Activated gamma-delta T cell treated with Interleukin-2 at 50 U/mL for 16 hours (primary cell): ENCODE results near the gene ANGPTL3.
"Not testable (repeated sequence)": the region's sequence is repeated elsewhere in the genome, so short reads cannot be mapped to it uniquely, and the experiment has no call there.

Source experiments
- DNase-seq: peaks from one replicate; pipeline ENCODE4 v3.0.0-alpha.2; 2020

Gene ANGPTL3, protein sequence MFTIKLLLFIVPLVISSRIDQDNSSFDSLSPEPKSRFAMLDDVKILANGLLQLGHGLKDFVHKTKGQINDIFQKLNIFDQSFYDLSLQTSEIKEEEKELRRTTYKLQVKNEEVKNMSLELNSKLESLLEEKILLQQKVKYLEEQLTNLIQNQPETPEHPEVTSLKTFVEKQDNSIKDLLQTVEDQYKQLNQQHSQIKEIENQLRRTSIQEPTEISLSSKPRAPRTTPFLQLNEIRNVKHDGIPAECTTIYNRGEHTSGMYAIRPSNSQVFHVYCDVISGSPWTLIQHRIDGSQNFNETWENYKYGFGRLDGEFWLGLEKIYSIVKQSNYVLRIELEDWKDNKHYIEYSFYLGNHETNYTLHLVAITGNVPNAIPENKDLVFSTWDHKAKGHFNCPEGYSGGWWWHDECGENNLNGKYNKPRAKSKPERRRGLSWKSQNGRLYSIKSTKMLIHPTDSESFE

DNA sequence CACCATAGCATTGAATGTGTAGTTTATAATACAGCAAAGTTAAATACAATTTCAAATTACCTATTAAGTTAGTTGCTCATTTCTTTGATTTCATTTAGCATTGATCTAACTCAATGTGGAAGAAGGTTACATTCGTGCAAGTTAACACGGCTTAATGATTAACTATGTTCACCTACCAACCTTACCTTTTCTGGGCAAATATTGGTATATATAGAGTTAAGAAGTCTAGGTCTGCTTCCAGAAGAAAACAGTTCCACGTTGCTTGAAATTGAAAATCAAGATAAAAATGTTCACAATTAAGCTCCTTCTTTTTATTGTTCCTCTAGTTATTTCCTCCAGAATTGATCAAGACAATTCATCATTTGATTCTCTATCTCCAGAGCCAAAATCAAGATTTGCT lies at the start of gene ANGPTL3:
ANGPTL3 (plus strand) TSS at position 240 of the 400 bp plus-strand sequence; CDS start at position 287, 47 bp downstream.
- no peak for DNase-seq

DNA sequence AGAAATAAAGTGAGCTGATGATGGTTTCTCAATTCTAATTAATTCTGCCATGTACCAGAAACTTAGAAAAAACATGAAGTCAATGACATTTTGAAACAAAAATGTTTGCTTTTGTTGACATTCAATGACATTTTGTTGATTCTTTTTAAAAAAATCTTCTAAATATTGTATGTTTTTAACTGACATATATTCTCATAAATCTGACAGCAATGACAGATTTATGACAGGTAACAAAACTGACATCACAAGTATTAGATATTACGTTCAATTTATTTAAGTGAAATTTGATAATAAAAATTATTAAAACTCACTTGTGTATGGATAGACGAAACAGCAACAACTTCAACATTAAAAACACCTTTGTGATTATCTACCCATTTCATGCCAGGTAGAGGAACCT lies 36.0 kb upstream of the ANGPTL3 start:
- DNase-seq: no peak

DNA sequence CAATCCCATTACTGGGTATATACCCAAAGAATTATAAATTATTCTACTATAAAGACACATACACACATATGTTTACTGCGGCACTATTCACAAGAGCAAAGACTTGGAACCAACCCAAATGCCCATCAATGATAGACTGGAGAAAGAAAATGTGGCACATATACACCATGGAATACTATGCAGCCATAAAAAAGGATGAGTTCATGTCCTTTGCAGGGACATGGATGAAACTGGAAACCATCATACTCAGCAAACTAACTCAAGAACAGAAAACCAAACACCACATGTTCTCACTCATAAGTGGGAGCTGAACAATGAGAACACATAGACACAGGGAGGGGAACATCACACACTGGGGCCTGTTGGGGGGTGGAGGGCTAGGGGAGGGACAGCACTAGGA lies 30.1 kb upstream of the ANGPTL3 start:
- not testable (repeated sequence) for DNase-seq

DNA sequence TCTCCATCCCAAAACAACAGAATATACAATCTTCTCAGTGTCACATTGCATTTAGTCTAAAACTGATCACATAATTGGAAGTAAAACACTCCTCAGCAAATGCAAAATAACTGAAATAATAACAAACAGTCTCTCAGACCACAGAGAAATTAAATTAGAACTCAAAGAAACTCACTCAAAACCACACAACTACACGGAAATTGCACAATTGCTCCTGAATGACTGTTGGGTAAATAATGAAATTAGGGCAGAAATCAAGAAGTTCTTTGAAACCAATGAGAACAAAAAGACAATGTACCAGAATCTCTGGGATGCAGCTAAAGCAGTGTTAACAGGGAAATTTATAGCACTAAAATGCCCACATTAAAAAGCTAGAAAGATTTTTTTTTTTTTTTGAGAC lies 29.4 kb upstream of the ANGPTL3 start:
- DNase-seq: not testable (repeated sequence)

DNA sequence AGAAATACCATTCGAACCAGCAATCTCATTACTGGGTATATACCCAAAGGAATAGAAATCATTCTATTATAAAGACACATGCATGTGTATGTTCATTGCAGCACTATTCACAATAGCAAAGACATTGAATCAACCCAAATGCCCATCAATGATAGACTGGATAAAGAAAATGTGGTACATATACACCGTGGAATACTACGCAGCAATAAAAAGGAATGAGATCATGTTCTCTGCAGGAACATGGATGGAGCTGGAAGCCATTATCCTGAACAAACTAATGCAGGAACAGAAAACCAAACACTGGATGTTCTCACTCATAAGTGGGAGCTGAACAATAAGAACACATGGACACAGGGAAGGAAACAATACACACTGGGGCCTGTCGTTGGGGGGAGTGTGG lies 25.8 kb upstream of the ANGPTL3 start:
- DNase-seq: not testable (repeated sequence)

DNA sequence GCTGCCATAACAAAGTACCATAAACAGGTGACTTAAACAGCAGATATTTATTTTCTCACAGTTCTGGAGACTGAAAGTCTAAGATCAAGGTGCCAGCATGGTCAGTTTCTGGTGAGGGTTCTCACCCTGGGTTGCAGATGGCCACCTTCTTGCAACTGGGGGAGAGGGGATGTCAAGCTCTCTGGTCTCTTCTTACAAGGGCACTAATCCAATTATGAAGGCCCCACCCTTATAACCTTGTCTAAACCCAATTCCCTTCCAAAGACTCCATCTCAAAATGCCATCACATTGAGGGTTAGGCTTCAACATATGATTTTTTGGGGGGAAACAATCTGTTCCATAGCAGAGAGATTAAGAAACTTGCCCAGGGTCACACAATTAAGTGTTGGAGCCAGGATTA lies 24.8 kb upstream of the ANGPTL3 start:
- DNase-seq: no peak

DNA sequence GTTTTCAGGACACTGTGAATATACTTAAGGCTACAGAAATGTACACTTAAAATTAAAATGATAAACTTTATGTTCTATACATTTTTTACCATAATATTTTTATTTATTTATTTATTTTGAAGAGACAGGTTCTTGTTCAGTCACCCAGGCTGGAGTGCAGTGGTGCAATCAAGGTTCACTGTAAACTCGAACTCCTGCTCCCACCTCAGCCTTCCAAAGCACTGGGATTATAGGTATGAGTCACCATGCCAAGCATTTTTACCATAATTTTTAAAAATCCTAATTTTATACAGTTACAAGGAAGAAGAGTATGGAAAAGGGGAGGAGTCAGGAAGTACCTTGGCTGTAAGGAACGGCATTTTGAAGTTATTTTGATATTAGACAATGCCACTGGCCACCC lies 23.6 kb upstream of the ANGPTL3 start:
- DNase-seq: no peak

DNA sequence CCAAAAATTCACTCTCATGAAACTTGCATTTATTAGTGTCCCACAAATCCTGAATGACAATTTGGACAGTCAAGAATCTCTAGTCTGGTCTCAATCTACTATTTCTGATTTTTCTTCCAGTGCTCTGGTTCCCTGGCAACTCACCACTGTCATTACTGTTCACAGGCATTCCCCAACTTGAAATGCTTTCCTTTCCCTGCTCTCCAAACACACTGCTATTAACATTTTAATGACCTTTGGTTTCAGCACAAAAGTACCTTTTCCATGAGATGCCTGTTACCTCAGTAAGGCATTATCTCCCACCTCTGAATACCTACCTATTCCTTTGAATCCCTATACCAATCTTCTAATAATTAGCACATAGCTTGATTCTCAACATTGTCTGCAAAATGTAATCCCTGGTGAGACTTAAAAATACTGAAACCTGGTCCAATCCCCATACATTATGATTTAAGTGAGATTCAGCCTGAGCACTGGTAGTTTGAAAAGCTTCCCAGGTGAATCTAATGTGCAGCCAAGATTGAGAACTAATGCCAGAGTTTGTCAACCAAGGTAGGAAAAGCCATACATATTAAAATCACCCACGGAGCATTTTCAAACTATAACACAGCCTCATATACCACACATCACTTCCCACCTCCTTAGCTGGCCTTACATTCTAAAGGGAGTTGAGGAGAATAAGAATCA lies 11.7 kb upstream of the ANGPTL3 start:
- no peak for DNase-seq

DNA sequence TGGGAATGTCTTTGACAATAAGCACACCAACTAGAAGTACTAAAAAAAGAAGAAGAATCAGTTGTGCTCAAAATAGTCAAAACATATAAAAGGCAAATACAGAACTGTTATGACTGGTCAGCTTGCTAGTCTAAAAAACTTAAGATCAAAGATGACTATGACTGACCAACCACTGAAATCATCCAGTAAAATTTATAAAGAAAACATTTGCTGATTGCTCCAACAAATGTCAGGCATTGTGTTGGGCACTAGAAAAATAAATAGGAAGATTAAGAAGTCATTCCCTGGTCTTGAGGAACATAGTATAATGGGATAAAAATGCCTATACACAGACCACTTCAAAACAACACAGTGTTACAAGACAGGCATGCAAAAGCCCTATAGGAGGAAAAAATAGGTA lies 9.3 kb upstream of the ANGPTL3 start:
- no peak for DNase-seq

DNA sequence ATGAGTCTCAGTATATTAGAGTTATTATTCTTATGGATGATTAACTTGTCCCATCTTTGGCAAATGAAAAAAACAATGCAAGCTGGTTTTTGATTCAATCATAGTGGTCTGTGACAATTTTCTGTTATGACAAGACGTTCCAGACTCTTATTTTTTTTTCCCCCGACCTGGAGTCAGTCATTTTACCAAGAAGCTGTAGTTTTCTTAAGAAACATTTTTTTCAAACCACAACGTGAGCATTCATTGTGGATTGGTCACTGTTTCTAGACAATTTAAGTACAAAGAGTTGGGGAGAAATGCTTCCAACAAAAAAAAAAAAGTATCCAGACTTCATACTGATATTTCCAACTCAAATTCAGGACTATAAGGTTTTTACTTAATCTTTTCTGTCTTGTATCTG lies 8.0 kb upstream of the ANGPTL3 start:
- DNase-seq: no peak

DNA sequence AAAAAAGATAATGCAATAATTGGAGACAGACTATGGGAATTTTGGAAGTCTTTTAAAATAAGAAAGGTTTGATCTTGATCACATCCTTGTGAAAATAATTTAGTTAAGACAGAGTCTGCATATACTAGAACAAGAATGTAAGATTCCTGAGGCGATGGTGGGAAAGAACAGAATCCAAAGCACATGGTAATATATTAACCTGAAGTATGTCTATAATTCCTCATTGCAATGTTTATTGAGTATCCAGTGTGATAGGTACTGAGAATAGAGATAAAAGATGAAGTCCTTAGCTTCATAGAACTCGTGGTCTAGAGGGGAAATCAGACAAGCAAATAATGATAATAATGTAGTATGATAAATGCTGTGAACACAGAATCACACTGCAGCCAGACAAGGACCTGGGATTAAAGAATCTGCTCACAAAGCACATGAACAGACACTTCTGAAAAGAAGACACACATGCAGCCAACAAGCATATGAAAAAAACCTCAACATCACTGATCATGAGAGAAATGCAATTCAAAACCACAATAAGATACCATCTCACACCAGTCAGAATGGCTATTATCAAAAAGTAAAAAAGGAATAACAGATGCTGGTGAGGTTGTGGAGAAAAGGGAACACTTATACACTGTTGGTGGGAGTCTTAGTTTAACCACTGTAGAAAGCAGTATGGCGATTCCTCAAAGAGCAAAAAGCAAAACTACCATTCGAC lies 6.9 kb upstream of the ANGPTL3 start:
- no peak for DNase-seq

DNA sequence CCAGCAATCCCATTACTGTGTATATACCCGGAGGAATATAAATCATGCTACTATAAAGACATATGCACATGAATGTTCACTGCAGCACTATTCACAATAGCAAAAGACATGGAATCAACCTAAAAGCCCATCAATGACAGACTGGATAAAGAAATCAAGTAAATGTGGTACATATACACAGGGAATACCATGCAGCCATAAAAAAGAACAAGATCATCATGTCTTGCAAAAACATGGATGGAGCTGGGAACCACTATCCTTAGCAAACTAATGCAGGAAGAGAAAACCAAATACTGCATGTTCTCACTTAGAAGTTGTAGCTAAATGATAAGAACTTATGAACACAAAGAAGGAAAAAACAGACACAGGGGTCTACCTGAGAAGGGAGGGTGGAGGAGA lies 6.4 kb upstream of the ANGPTL3 start:
- no peak for DNase-seq

DNA sequence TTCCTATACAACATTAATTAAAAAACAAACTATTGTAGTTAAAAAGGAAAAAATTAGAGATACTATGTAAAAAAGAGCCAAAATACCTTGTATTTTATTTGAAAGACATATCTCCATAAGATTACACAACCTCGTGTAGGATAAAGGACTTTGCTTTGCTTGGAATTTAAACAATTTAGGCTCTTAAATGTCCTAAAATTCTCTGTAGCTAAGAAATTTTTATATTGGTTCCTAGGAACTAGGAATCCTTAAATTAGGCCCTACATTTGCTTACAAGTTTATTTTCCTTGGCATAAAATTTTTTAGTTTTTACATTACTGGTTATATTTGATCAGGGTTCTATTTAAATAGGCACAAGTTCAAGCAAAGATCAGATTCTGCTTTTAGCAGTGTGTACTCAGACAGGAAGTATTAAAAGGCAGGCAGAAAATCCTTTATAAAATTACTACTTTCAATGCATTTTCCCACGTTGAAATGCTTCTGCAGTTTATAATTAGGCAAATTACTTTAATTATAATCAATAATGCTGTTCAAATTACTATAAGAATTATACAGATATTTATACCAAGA lies 3.4 kb upstream of the ANGPTL3 start:
- DNase-seq: no peak

DNA sequence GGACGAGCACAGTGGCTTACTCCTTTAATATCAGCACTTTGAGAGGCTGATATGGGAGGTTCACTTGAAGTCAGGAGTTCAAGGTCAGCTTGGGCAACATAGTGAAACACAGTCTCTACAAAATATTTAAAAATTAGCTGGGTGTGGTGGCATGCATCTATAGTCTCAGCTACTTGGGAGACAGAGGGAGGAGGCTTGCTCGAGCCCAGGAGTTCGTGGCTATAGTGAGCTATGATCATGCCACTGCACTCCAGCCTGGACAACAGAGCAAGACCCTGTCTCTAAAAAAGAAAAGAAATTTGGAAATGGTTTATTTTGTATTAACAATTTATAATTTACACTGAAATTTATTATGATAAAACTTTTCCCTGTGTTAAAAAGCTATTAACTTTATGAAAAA lies 1.7 kb upstream of the ANGPTL3 start:
- no peak for DNase-seq

DNA sequence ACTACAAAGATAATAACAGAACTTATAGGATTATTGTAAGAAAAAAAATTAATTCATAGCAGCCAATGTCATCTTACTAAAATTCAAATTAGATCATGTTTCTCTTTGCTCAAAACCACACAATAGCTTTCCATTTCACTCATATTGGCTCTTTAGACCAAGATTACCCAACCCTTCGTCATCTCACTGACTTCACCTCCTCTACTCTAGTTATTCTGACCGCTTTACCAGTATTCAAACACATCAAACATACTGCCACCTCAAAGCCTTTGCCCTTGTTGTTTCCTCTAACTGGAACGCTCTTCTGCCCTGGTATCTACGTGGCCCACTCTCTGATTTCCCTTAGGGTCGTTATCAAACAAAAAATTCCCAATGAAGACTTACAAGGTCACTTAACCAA lies 1.7 kb downstream of the ANGPTL3 start:
- DNase-seq: no peak

DNA sequence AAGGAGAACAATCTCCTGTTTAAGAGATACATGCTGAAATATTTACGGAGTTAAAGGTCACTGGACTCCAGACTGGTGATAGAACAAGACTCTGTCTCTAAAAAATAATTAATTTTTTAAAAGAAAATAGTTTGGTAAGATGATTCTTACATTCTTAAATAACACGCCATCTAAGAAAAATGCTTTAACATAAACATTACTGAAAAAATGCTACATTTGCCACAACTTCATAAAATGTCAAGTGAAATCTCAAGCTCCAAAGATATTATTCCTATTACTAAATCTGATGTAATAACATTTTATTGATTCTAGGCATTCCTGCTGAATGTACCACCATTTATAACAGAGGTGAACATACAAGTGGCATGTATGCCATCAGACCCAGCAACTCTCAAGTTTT lies 4.1 kb downstream of the ANGPTL3 start:
- no peak for DNase-seq

DNA sequence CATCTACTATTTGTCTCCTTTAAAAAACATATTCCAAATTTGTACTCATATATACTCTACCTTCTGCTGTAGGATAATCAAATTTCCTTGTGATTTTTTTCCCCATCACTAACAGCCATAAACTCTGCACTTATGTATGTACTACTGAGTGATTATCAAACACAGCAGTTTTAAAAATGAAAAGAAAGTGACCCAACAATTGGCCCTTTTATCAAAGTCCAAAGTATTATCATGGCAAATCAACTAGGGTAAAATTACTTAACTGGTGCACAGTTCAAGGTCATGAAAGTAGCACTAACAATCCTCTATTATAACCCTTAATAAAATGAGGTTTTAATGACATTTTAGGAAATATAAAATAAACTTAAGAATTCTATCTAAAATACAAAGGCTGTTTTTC lies 11.6 kb downstream of the ANGPTL3 start:
- no peak for DNase-seq

DNA sequence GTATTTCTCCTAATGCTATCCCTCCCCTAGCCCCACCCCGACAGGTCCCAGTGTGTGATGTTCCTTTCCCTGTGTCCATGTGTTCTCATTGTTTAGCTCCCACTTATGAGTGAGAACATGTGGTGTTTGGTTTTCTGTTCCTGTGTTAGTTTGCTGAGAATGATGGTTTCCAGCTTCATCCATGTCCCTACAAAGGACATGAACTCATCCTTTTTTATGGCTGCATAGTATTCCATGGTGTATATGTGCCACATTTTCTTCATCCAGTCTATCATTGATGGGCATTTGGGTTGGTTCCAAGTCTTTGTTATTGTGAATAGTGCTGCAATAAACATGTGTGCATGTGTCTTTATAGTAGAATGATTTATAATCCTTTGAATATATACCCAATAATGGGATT lies 13.3 kb downstream of the ANGPTL3 start:
- DNase-seq: not testable (repeated sequence)

DNA sequence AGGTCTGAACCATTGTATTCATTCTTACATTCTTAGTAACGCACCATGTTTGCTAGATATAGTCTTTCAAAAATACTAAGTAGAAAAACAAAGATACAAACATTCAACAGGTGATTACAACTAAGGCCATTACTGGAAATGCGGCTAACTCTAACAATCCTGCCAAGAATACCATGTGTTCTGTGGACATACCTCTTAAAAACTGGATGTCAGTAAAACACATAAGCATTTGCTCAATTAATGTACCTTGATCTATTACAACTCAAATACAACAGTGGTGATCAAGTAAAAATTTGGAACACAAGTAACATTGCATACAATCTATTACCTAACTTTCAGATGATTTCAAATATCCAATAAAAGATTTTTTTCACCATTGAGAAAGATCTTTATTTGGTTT lies 15.4 kb downstream of the ANGPTL3 start:
- DNase-seq: no peak

DNA sequence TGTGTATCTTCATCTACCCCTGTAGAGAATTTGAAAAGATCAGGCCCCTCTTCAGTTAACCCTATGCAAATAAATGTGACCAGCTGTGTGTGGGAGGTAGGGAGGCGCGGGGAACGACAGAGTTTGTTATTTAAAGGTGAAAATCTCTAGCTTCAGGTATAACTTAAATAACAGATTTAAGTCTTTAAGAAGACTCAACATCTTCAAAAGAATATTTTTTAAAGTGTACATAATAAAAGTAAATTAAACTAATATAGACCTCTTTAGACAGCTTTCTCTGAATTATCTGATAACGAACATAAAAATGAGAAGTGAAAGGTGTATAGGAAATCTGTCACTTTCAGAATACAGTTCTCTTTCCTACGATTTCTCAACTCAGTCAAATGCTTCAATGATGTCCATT lies 16.0 kb downstream of the ANGPTL3 start:
- no peak for DNase-seq

DNA sequence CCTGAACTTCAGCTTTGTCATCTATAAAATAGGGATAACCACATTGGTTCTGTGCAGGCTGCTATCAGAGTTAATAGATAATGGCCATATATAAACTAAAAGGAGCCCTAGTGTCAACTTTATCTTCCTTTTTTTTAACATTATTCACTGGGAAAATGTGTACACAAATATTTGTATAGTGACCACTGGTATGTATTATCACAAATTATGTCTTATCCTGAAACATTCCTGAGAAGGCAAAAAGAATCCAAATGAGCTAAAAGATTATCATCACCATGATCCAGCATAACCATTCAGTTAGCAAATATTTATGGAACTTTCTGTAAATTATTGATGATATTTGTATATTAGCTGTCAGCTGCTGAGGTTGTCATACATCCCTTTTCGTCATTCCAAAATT lies 16.6 kb downstream of the ANGPTL3 start:
- no peak for DNase-seq

DNA sequence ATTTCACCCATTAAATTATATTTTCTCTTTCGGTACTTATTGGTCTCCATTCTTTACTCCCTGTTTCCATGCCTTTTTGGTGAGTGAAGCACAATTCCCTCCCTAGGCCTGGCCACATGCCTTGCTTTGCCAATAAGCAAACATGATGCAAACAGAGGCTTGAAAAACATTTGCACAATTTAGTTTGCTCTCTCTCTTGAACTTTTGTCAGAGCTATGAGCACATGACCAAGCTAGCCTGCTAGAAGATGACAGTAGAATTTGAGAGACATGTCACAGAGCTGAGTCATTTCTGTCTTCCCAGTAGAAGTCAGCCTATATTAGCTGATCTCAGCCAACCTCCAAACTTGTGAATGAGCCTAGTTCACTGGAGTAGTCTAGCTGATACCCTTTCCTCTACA lies 24.6 kb downstream of the ANGPTL3 start:
- DNase-seq: no peak

DNA sequence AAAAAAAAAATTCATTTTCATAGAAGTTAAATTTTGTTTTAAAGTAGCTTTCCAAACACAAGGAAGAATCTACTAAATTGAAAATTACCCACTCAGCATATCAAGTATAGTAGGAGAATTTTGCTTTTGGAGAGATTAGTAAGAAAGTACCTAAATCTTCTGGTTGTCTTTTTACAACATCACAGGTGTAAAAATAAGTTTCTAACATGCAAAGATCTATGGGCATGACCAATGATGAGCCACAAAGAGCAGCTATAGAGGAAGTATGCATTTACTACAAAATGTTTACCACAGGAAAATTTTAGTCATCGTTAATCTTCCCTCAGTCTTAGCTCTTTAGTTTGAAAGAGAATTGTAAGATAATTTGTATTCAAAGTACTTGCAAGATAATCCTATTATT lies 28.1 kb downstream of the ANGPTL3 start:
- DNase-seq: no peak

DNA sequence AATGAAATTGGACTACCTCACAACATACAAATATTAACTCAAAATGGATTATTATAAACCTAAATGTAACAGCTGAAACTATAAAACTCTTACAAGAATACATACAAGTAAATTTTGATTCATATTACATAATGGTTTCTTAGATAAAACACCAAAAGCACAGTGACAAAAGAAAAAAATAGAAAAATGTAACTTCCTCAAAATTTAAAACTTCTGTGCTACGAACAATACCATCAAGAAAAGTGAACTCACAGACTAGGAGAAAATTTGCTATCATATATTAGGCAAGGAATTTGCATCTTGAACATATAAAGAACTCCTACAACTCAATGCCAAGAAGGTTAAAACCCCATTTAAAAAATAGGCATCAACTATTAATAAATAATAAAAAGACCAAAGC lies 31.2 kb downstream of the ANGPTL3 start:
- no peak for DNase-seq
